ENCODE measurements around the gene PRKAG2.

Gene PRKAG2

DNA sequence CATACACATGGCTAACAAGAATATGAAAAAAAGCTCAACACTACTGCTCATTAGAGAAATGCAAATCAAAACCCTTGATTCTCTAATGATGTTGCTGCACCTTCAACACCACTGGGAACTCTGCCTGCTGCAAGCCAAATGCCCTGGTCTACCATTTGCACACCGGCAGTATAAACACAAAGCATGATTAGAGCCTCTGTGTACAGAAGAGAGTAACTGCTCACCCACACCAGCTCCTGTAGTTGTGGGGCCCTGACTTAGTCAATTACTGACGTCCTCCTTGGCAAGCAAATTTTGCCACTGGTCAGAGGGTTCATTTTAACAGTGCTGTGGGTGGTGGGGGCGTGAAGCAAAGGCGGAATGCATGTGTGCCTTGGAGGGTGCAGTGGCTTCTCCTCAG is 261.1 kb downstream of the PRKAG2 start:
- H3K36me3 ChIP-seq (ENCODE audit: insufficient read depth, low read length): no peaks in the 10 kb centered on the region
- no peaks in the 10 kb centered on the region for H3K4me1 ChIP-seq (ENCODE audit: insufficient read depth, low read length, poor library complexity, severe bottlenecking)
- H3K27me3 ChIP-seq (ENCODE audit: insufficient read depth, low read length, poor library complexity, severe bottlenecking): no peaks in the 10 kb centered on the region
- H3K4me3 ChIP-seq (ENCODE audit: low read length, poor library complexity, severe bottlenecking): no peak overlapping the region
- H3K9me3 ChIP-seq (ENCODE audit: insufficient read depth, low read depth, low read length): no peaks in the 10 kb centered on the region
- no peak for TF ChIP-seq EZH2phosphoT487 (IDR thresholded peaks at IDR 0.05; ENCODE audit: borderline replicate concordance)
- TF ChIP-seq, protein P1, sequence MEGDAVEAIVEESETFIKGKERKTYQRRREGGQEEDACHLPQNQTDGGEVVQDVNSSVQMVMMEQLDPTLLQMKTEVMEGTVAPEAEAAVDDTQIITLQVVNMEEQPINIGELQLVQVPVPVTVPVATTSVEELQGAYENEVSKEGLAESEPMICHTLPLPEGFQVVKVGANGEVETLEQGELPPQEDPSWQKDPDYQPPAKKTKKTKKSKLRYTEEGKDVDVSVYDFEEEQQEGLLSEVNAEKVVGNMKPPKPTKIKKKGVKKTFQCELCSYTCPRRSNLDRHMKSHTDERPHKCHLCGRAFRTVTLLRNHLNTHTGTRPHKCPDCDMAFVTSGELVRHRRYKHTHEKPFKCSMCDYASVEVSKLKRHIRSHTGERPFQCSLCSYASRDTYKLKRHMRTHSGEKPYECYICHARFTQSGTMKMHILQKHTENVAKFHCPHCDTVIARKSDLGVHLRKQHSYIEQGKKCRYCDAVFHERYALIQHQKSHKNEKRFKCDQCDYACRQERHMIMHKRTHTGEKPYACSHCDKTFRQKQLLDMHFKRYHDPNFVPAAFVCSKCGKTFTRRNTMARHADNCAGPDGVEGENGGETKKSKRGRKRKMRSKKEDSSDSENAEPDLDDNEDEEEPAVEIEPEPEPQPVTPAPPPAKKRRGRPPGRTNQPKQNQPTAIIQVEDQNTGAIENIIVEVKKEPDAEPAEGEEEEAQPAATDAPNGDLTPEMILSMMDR (conservative IDR thresholded peaks at IDR 0.05; ENCODE audit: low read length): no peak
- H3K4me2 ChIP-seq (ENCODE audit: low read depth, low read length, poor library complexity, severe bottlenecking): no peak overlapping the region
- H3K79me2 ChIP-seq (ENCODE audit: insufficient read depth, low read length): no peaks in the 10 kb centered on the region
- no peak overlapping the region for H3K9ac ChIP-seq (ENCODE audit: low read depth, low read length, poor library complexity, severe bottlenecking)
- H3K9me2 ChIP-seq (replicated peaks; ENCODE audit: low read depth, low read length): no peaks in the 10 kb centered on the region
- H4K20me1 ChIP-seq (ENCODE audit: insufficient read depth, low read length, poor library complexity, severe bottlenecking): no peaks in the 10 kb centered on the region
- H2AFZ ChIP-seq (ENCODE audit: low read length): no peak overlapping the region
- no peaks in the 10 kb centered on the region for H3F3A ChIP-seq (ENCODE audit: low read depth)

GRCh38 chr7:151615058-151615457 is 261.9 kb downstream of the PRKAG2 start:
- Histone ChIP-seq H3K4me1 (ENCODE audit: insufficient read depth, low read length, poor library complexity, severe bottlenecking) (no peaks in the 10 kb centered on the region), H3K9ac (ENCODE audit: low read depth, low read length, poor library complexity, severe bottlenecking) (no peak overlapping the region), H3K27me3 (ENCODE audit: insufficient read depth, low read length, poor library complexity, severe bottlenecking) (no peaks in the 10 kb centered on the region), H3K4me3 (ENCODE audit: low read length, poor library complexity, severe bottlenecking) (no peak overlapping the region), H3K79me2 (ENCODE audit: insufficient read depth, low read length) (no peaks in the 10 kb centered on the region), H4K20me1 (ENCODE audit: insufficient read depth, low read length, poor library complexity, severe bottlenecking) (no peaks in the 10 kb centered on the region), H3K36me3 (ENCODE audit: insufficient read depth, low read length) (no peaks in the 10 kb centered on the region), H3F3A (ENCODE audit: low read depth) (no peaks in the 10 kb centered on the region), H3K9me3 (ENCODE audit: insufficient read depth, low read depth, low read length) (no peaks in the 10 kb centered on the region), H3K9me2 (replicated peaks; ENCODE audit: low read depth, low read length) (no peaks in the 10 kb centered on the region), H3K4me2 (ENCODE audit: low read depth, low read length, poor library complexity, severe bottlenecking) (no peak overlapping the region), H2AFZ (ENCODE audit: low read length) (no peak overlapping the region)
- TF ChIP-seq EZH2phosphoT487 (IDR thresholded peaks at IDR 0.05; ENCODE audit: borderline replicate concordance): no peak
- TF ChIP-seq, protein P1 (conservative IDR thresholded peaks at IDR 0.05; ENCODE audit: low read length): no peak

- Histone ChIP-seq H2AFZ (ENCODE audit: low read length) (no peak overlapping the region), H3K4me1 (ENCODE audit: insufficient read depth, low read length, poor library complexity, severe bottlenecking) (no peaks in the 10 kb centered on the region), H3K4me3 (ENCODE audit: low read length, poor library complexity, severe bottlenecking) (no peak overlapping the region), H3K9me3 (ENCODE audit: insufficient read depth, low read depth, low read length) (no peaks in the 10 kb centered on the region), H3K9me2 (replicated peaks; ENCODE audit: low read depth, low read length) (no peaks in the 10 kb centered on the region), H3K36me3 (ENCODE audit: insufficient read depth, low read length) (no peaks in the 10 kb centered on the region), H3K79me2 (ENCODE audit: insufficient read depth, low read length) (no peaks in the 10 kb centered on the region), H3K9ac (ENCODE audit: low read depth, low read length, poor library complexity, severe bottlenecking) (no peak overlapping the region), H3F3A (ENCODE audit: low read depth) (no peaks in the 10 kb centered on the region), H3K27me3 (ENCODE audit: insufficient read depth, low read length, poor library complexity, severe bottlenecking) (no peaks in the 10 kb centered on the region), H4K20me1 (ENCODE audit: insufficient read depth, low read length, poor library complexity, severe bottlenecking) (no peaks in the 10 kb centered on the region), H3K4me2 (ENCODE audit: low read depth, low read length, poor library complexity, severe bottlenecking) (no peak overlapping the region)
- TF ChIP-seq, protein P1 (conservative IDR thresholded peaks at IDR 0.05; ENCODE audit: low read length): no peak
- TF ChIP-seq EZH2phosphoT487 (IDR thresholded peaks at IDR 0.05; ENCODE audit: borderline replicate concordance): no peak
Observed at GRCh38 chr7:151614019-151614418, 262.9 kb downstream of the PRKAG2 start.
